ENCODE results near the gene PWWP2B.

PWWP2B gene

DNA sequence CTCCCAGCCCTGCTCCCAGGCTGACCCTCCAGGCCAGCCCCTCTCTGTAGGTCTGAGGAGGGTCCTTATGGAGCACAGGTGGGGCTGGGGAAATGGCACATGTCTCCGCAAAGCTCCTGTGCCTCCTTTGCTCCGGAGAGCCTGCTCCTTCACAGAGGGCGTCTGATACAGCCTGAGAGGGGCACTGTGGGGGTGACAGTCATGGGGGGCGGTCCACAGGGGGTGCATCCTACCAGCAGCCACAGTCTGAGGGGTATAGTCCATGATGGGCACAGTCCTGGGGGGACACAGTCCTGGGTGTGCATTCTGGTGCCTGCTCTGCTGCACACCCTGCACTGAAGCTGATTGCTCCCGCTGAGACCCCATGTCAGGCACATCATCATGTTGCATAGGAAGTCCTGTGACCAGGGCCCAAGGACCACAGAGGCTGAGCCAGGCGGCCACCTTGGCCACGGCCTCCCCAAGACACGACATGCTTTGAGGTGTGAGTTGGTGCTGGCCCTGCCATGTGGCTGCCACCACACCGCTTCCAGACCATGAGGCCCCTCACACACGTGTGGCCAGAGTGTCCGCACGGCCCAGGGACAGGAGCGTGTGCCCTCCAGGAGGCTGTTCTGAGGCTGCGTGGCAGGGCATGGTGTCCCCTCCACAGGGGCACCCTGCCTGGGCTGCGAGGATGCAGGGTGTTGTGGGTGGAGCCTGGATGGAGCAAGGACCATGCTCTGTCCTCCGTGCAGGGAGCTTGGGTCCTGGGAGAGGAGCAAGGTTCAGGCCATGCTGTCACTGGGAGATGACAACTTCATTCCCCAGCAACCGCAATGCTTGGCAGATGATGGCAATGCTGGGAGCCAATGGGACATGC lies 59.2 kb downstream of the PWWP2B start:
- no peak for DNase-seq (ENCODE audit: low read depth)
- TF ChIP-seq, protein P1, sequence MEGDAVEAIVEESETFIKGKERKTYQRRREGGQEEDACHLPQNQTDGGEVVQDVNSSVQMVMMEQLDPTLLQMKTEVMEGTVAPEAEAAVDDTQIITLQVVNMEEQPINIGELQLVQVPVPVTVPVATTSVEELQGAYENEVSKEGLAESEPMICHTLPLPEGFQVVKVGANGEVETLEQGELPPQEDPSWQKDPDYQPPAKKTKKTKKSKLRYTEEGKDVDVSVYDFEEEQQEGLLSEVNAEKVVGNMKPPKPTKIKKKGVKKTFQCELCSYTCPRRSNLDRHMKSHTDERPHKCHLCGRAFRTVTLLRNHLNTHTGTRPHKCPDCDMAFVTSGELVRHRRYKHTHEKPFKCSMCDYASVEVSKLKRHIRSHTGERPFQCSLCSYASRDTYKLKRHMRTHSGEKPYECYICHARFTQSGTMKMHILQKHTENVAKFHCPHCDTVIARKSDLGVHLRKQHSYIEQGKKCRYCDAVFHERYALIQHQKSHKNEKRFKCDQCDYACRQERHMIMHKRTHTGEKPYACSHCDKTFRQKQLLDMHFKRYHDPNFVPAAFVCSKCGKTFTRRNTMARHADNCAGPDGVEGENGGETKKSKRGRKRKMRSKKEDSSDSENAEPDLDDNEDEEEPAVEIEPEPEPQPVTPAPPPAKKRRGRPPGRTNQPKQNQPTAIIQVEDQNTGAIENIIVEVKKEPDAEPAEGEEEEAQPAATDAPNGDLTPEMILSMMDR (conservative IDR thresholded peaks at IDR 0.05; ENCODE audit: low read depth, low read length): no peak
- no peak overlapping the region for H3K4me3 ChIP-seq (ENCODE audit: low read length)

DNA sequence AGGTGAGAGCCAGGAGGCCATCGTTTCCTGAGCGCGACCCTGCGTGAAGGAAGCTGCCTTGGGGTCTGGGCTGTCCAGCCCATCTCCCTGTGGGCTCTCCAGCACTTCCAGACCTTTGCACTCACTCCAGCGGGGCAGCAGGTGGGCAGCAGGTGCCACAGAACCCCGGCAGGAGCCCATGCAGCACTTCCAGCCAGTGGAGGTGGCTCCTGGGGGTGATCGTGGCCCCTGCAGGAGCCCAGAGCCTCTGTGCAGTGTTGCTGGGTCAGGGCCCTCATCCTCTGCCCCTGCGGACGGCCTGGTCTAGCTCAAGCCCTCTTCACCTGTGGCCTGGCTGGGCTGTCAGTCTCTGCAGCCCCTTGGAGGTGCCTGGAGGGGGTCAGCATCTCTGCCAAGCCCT lies 59.9 kb downstream of the PWWP2B start:
- TF ChIP-seq, protein P1 (conservative IDR thresholded peaks at IDR 0.05; ENCODE audit: low read depth, low read length): no peak
- DNase-seq (ENCODE audit: low read depth): no peak
- no peak overlapping the region for H3K4me3 ChIP-seq (ENCODE audit: low read length)

DNA sequence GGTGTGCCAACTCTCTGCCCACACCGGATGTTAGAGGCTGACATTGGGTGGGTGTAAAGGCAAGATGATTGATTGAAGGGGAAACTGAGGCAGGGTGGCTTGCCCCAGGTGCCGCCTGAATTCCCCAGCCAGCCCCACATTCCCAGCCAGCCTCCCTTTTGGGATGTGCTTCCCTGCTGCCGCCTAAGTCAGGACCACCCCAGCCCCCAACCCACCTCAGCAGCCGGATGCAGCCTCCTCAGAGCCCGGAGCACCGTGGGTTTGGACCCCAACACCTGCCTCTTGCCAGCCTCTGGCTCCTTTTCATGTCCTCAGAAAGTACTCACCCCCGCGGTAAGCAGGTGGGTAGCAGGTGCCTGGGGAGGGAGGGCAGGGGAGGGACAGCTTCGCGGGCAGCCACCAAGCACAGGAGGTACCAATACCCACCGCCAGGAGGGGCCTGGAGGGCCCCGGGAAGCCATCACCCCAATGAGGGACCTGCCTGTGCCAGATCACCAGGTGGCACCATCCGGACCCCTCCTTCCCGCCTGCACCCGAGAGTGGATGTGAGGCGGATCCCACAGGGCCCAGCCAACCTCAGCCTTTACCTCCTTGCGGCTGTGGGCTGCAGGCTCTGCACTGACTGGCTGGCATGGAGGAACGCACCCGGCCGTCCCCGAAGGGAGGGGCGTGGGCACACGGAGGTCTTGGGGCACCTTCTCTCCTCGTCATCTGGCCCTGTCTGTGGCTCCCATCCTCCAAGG lies 60.5 kb downstream of the PWWP2B start:
- H3K4me3 ChIP-seq (ENCODE audit: low read length): no peak overlapping the region
- no peak for DNase-seq (ENCODE audit: low read depth)
- TF ChIP-seq, protein P1 (conservative IDR thresholded peaks at IDR 0.05; ENCODE audit: low read depth, low read length): peak; percentile 5

DNA sequence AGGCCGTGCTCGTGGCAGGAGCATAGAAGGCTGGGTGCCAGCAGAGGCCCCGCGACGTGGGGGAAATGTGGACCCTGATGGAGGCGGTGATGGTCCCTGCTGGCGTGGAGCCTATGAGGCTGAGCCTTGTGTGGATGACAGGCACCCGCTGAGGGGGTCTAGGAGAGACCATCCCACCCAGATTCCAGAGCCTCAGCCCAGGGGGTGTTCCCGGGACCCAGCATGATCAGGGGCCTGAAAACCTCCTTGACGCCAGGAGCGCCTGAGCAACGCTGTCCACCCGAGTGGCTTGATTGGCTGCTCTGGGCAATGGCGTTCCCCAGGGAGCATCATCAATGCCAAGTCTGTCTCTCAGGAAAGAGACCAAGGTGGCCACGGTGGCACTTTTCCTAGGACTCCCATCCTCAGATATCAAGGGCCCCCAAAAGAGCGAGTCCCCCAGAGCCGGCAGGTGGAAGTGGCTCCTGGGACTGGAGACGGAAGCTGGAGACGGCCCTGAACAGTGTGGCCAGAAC lies 61.1 kb downstream of the PWWP2B start:
- no peak overlapping the region for H3K4me3 ChIP-seq (ENCODE audit: low read length)
- TF ChIP-seq, protein P1 (conservative IDR thresholded peaks at IDR 0.05; ENCODE audit: low read depth, low read length): no peak

DNA sequence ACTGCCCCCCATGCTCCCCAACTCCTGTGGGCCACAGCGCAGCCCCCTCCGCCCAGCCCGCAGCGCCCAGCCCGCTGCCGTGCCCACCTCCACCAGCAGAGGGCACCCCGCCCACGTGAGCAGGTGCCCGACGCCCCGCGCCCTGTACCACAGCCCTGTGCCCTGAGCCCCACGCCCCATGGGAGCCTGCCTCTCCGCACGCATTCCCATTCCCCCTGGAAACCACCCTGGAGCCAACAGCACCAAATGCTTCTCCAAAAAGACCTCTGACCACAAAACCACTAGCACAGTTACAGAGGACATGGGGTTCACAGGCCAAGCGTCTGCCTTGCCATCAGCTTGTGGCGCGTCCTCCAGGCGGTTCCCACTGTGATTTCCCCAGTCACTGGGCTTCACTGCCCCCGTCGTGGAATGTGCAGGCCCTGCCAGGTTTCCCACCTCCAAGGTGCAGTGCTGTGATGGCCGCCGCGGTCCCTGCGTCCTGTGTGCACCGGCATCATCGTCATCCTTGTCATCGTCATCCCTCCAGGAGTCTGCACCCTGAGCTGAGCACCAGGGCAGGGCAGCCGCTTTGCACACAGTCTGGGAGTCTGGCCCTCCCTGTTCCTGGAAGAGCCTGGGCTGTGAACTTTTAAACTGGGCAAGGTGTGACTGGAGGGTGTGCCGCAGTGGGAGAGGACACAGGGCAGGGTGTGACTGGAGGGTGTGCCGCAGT lies 61.7 kb downstream of the PWWP2B start:
- no peak overlapping the region for H3K4me3 ChIP-seq (ENCODE audit: low read length)
- no peak for DNase-seq (ENCODE audit: low read depth)
- TF ChIP-seq, protein P1 (conservative IDR thresholded peaks at IDR 0.05; ENCODE audit: low read depth, low read length): peak; percentile 76

More for the DNA sequence above, 61.1 kb downstream of the PWWP2B start:
- DNase-seq (ENCODE audit: low read depth): no peak

DNA sequence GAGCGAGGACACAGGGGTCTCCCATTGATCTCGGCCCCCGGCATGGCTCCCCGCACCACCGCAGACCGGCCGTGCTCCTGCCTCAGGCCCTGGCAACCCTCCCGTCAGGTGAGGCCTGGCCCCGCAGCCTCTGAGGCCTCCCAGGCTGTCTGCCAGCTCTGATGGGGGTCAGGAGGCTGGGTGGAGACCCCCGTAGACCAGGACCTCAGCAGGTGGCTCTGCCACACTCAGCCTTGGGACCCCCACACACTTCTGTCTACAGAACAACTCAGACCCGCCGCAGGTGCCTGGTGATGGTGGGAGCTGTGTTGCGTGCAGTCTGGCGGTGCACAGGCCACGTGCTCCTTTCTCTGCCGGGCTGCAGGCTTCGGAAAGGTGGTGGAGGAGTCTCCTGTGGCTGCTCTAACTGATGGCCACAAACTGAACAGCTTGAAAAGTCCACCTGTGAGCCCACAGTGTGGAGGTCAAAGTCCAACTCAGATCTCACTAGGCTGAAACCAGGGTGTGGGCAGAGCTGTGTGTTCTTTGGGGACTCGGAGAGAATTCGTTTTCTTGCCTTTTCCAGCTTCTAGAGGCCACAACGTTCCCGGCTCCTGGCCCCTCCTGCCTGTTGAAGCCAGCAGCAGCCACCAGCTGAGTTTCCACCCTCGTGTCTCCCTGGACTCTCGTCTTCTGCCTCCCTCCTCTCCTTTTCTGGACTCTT lies 62.5 kb downstream of the PWWP2B start:
- DNase-seq (ENCODE audit: low read depth): no peak
- TF ChIP-seq, protein P1 (conservative IDR thresholded peaks at IDR 0.05; ENCODE audit: low read depth, low read length): no peak
- H3K4me3 ChIP-seq (ENCODE audit: low read length): no peak overlapping the region
